ENCODE results near the gene PDE3A.

PDE3A gene

GRCh38 chr12:20370866-20371519, 2.7 kb downstream of the PDE3A start:
- TF ChIP-seq, protein P1, sequence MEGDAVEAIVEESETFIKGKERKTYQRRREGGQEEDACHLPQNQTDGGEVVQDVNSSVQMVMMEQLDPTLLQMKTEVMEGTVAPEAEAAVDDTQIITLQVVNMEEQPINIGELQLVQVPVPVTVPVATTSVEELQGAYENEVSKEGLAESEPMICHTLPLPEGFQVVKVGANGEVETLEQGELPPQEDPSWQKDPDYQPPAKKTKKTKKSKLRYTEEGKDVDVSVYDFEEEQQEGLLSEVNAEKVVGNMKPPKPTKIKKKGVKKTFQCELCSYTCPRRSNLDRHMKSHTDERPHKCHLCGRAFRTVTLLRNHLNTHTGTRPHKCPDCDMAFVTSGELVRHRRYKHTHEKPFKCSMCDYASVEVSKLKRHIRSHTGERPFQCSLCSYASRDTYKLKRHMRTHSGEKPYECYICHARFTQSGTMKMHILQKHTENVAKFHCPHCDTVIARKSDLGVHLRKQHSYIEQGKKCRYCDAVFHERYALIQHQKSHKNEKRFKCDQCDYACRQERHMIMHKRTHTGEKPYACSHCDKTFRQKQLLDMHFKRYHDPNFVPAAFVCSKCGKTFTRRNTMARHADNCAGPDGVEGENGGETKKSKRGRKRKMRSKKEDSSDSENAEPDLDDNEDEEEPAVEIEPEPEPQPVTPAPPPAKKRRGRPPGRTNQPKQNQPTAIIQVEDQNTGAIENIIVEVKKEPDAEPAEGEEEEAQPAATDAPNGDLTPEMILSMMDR (IDR thresholded peaks at IDR 0.05) = no peak
- Histone ChIP-seq H3K4me1 (no peaks in the 10 kb centered on the region), H3K27ac (no peak overlapping the region), H3K79me2 (no peaks in the 10 kb centered on the region), H3K9me3 (ENCODE audit: control insufficient read depth, low read length) (no peaks in the 10 kb centered on the region), H3K9ac (no peak overlapping the region), H2AFZ (no peak overlapping the region), H3K4me2 (ENCODE audit: low read length) (no peak overlapping the region), H3K27me3 (ENCODE audit: control insufficient read depth, insufficient read depth, low read length) (no peaks in the 10 kb centered on the region), H3K36me3 (ENCODE audit: control insufficient read depth, insufficient read depth, low read length) (no peaks in the 10 kb centered on the region), H3K4me3 (ENCODE audit: low read depth, low read length) (no peak overlapping the region)

DNA sequence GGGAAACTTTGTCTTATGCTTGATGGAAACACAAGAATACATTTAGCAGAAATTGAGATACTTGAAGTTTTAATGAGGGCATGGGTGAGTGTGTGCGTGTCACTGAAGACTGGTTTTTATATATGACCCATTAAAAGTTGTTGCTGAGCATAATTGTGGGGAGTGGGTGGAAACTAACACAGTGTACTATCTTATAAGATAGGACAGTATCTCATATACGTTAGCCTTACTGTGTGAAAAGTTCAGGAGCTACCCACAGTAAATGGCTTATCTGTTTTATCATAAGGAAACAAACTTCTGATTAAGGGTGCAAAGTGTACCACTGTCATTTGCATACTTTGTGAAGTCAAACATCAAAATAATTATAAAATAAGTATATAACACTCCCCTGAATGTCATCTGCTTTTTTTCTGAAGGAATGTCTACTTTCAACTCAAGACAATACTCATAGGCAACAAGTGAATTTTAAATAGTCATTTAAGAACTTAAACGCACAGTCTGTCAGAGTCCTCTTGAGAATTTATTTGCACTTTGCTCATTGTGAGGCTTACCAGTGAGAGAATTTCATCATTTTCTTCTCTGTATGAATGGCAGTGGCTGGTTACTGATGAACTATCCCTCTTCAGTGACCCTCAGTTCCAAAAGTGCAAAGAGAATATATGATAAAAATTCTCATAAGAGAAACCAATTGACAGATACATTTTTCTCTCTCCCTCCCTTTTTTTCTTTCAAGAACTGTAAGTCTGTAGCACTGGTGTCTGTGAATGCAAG, 4.2 kb downstream of the PDE3A start:
- no peak overlapping the region for H3K4me2 ChIP-seq (ENCODE audit: low read length)
- H3K27ac ChIP-seq = no peak overlapping the region

GRCh38 chr12:20374795-20375194, 6.5 kb downstream of the PDE3A start:
- H3K9me3 ChIP-seq (ENCODE audit: control insufficient read depth, low read length) = no peaks in the 10 kb centered on the region
- H3K4me2 ChIP-seq (ENCODE audit: low read length) = no peak overlapping the region
- no peak overlapping the region for H3K27ac ChIP-seq
- TF ChIP-seq, protein P1 (IDR thresholded peaks at IDR 0.05) = no peak
- H3K79me2 ChIP-seq = no peaks in the 10 kb centered on the region
- H3K4me1 ChIP-seq = no peaks in the 10 kb centered on the region
- no peaks in the 10 kb centered on the region for H3K27me3 ChIP-seq (ENCODE audit: control insufficient read depth, insufficient read depth, low read length)
- no peak overlapping the region for H2AFZ ChIP-seq
- H3K9ac ChIP-seq = no peak overlapping the region
- no peaks in the 10 kb centered on the region for H3K36me3 ChIP-seq (ENCODE audit: control insufficient read depth, insufficient read depth, low read length)
- no peak overlapping the region for H3K4me3 ChIP-seq (ENCODE audit: low read depth, low read length)

More for the DNA sequence above, 4.2 kb downstream of the PDE3A start:
- Histone ChIP-seq H3K4me3 (ENCODE audit: low read depth, low read length) (no peak overlapping the region), H3K27me3 (ENCODE audit: control insufficient read depth, insufficient read depth, low read length) (no peaks in the 10 kb centered on the region), H3K9ac (no peak overlapping the region), H3K79me2 (no peaks in the 10 kb centered on the region), H3K36me3 (ENCODE audit: control insufficient read depth, insufficient read depth, low read length) (no peaks in the 10 kb centered on the region), H3K4me1 (no peaks in the 10 kb centered on the region), H3K9me3 (ENCODE audit: control insufficient read depth, low read length) (no peaks in the 10 kb centered on the region), H2AFZ (no peak overlapping the region)
- TF ChIP-seq, protein P1 (IDR thresholded peaks at IDR 0.05) = no peak

DNA sequence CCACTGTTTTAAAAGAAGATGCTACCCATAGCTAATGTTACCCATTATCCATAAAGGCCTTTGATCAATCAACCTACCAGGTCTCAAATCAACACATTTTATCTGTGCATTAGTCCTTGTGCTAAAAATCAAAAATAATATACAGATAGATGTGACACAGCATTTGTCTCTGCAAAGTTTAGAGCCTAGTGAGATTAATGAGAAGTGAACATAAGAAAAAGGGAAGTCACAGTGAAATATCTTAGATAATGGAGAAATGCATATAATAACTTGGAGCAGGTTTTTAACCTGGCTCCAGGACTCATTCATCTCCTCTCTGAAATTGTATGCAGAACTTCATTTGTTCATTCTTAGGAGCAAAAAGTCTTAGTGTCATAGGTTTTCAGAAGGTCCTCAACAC, 7.2 kb downstream of the PDE3A start:
- no peaks in the 10 kb centered on the region for H3K79me2 ChIP-seq
- H3K9me3 ChIP-seq (ENCODE audit: control insufficient read depth, low read length) = no peaks in the 10 kb centered on the region
- no peak overlapping the region for H3K27ac ChIP-seq
- no peak overlapping the region for H3K4me3 ChIP-seq (ENCODE audit: low read depth, low read length)
- no peaks in the 10 kb centered on the region for H3K36me3 ChIP-seq (ENCODE audit: control insufficient read depth, insufficient read depth, low read length)
- H3K9ac ChIP-seq = no peak overlapping the region
- H3K27me3 ChIP-seq (ENCODE audit: control insufficient read depth, insufficient read depth, low read length) = no peaks in the 10 kb centered on the region
- no peaks in the 10 kb centered on the region for H3K4me1 ChIP-seq
- no peak overlapping the region for H3K4me2 ChIP-seq (ENCODE audit: low read length)
- H2AFZ ChIP-seq = no peak overlapping the region
- TF ChIP-seq, protein P1 (IDR thresholded peaks at IDR 0.05) = no peak
